ENCODE results near the gene PTMA. TPM values are rescaled to one million over a fixed set of nuclear protein-coding genes. Genes with fewer than 3 reads are reported as not detected.
"Not testable (repeated sequence)": the region's sequence is repeated elsewhere in the genome, so short reads cannot be mapped to it uniquely, and the experiment has no call there.

Gene PTMA, protein sequence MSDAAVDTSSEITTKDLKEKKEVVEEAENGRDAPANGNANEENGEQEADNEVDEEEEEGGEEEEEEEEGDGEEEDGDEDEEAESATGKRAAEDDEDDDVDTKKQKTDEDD
- 1,000 to 10,000 TPM in 1 of 4 donors, 100 to 1,000 TPM in 3; 478 to 1,487 (median 685) TPM for total RNA-seq

GRCh38 chr2:231707927-231708772, at the start of gene PTMA:
Gene PTMA, plus strand, starts transcription at chr2:231708525. Its CDS starts 182 bp downstream, at chr2:231708707.
- Histone ChIP-seq H3K27ac (peak within 1 kb of the TSS; percentile 97 to 100 (median 100)), H3K36me3 (peaks cover 0 to 8% (median 0%) of the 10 kb centered on the region in 4 donors), H3K4me1 (peaks cover 16 to 38% (median 28%) of the 10 kb centered on the region in 4 donors), H3K27me3 (no peaks in the 10 kb centered on the region), H3K4me3 (peak within 1 kb of the TSS; percentile 77 to 98 (median 92)), H3K9me3 (no peaks in the 10 kb centered on the region)
- peak; percentile 100 for DNase-seq
- intact Hi-C loops (cut with DNase I; ENCODE audit: low total_unique reads), result no loop called here
- TF ChIP-seq POLR2AphosphoS5 (IDR thresholded peaks at IDR 0.05), result peak; percentile 96 to 99 (median 99)
- TF ChIP-seq POLR2A (IDR thresholded peaks at IDR 0.05), result peak; percentile 99
- peak; percentile 78 for TF ChIP-seq EP300 (IDR thresholded peaks at IDR 0.05; ENCODE audit: low read depth)
- TF ChIP-seq, protein P1, sequence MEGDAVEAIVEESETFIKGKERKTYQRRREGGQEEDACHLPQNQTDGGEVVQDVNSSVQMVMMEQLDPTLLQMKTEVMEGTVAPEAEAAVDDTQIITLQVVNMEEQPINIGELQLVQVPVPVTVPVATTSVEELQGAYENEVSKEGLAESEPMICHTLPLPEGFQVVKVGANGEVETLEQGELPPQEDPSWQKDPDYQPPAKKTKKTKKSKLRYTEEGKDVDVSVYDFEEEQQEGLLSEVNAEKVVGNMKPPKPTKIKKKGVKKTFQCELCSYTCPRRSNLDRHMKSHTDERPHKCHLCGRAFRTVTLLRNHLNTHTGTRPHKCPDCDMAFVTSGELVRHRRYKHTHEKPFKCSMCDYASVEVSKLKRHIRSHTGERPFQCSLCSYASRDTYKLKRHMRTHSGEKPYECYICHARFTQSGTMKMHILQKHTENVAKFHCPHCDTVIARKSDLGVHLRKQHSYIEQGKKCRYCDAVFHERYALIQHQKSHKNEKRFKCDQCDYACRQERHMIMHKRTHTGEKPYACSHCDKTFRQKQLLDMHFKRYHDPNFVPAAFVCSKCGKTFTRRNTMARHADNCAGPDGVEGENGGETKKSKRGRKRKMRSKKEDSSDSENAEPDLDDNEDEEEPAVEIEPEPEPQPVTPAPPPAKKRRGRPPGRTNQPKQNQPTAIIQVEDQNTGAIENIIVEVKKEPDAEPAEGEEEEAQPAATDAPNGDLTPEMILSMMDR (IDR thresholded peaks at IDR 0.05), result peak in 1 of 5 experiments; percentile 43
- WGBS, 2 donors (ENCODE audit: low coverage in 1 of 2), result 1% methylated on average over 68 of the region's 97 CpGs; no CpG with 5 or more reads in 1 of the 2 donors
- in situ Hi-C loops (cut with MboI; ENCODE audit: low pct_ligation_motif_present in 1 of 4, low pct_unique_long_range_greater_than_20kb in 1 of 4, low sequenced_read_pairs in 3 of 4), result loop anchor here in 1 of 4 donors (25.0 kb wide), 1 partner anchor 196 kb away; no protein-coding TSS in a partner anchor

DNA sequence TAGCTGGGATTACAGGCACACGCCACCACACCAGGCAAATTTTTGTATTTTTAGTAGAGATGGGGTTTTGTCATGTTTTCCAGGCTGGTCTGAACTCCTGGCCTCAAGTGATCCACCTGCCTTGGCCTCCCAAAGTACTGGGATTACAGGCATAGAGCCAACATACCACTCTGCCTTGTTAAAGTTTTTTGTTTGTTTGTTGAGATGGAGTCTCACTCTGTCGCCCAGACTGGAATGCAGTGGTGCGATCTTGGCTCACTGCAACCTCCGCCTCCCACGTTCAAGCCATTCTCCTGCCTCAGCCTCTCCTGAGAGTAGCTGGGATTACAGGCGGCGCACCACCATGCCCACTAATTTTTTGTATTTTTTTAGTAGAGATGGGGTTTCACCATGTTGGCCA, 48.3 kb upstream of the PTMA start:
- in situ Hi-C loops (cut with MboI; ENCODE audit: low pct_ligation_motif_present in 1 of 4, low pct_unique_long_range_greater_than_20kb in 1 of 4, low sequenced_read_pairs in 3 of 4), result loop anchor here in 1 of 4 donors (10.0 kb wide), 1 partner anchor 45 kb away; no protein-coding TSS in a partner anchor
- H3K27me3 ChIP-seq; H3K9me3 ChIP-seq; H3K4me3 ChIP-seq; H3K36me3 ChIP-seq; intact Hi-C loops (cut with DNase I; ENCODE audit: low total_unique reads); H3K27ac ChIP-seq; DNase-seq: not testable (repeated sequence)
- 85 to 91% methylated on average over 5 to 7 of the region's 7 CpGs for WGBS, 2 donors (ENCODE audit: low coverage in 1 of 2)
- H3K4me1 ChIP-seq, result peaks cover 0 to 55% (median 13%) of the 10 kb centered on the region in 4 donors

DNA sequence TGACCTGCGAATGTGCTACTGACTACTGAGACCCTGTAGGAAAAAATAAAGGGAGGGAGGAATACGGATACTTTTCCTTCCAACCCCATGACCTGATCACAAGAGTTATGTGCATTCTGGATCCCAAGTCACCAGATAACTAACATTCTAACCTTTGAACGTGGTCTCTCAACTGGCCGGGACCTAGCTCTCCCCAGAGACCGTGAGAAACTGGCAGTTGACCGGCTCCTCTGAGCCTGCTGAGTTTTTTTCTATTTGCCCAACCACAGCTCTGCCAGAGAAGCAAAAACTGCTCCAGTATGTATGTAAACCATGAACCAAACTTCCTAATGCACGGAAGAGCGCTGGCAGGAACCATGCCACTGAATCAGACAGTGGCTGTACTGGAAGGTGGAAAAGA, 47.5 kb upstream of the PTMA start:
- intact Hi-C loops (cut with DNase I; ENCODE audit: low total_unique reads) (no loop called here), in situ Hi-C loops (cut with MboI; ENCODE audit: low pct_ligation_motif_present in 1 of 4, low pct_unique_long_range_greater_than_20kb in 1 of 4, low sequenced_read_pairs in 3 of 4) (loop anchor here in 1 of 4 donors (10.0 kb wide), 1 partner anchor 46 kb away; no protein-coding TSS in a partner anchor)
- 91 to 94% methylated on average over 5 to 8 of the region's 8 CpGs for WGBS, 2 donors (ENCODE audit: low coverage in 1 of 2)
- Histone ChIP-seq H3K4me1 (peaks cover 6 to 58% (median 21%) of the 10 kb centered on the region in 4 donors), H3K36me3 (no peaks in the 10 kb centered on the region), H3K4me3 (no peak overlapping the region), H3K27me3 (no peaks in the 10 kb centered on the region), H3K9me3 (no peaks in the 10 kb centered on the region), H3K27ac (peak overlapping the region in 1 of 4 donors; percentile 98)
- TF ChIP-seq POLR2AphosphoS5 (IDR thresholded peaks at IDR 0.05) (no peak), EP300 (IDR thresholded peaks at IDR 0.05; ENCODE audit: low read depth) (no peak), POLR2A (IDR thresholded peaks at IDR 0.05) (no peak)
- TF ChIP-seq, protein P1 (IDR thresholded peaks at IDR 0.05), result no peak
- no peak for DNase-seq

- intact Hi-C loops (cut with DNase I; ENCODE audit: low total_unique reads) (no loop called here), in situ Hi-C loops (cut with MboI; ENCODE audit: low pct_ligation_motif_present in 1 of 4, low pct_unique_long_range_greater_than_20kb in 1 of 4, low sequenced_read_pairs in 3 of 4) (loop anchor here in 1 of 4 donors (10.0 kb wide), 1 partner anchor 47 kb away; no protein-coding TSS in a partner anchor)
- 63 to 70% methylated on average over 11 to 28 of the region's 28 CpGs for WGBS, 2 donors (ENCODE audit: low coverage in 1 of 2)
Measured at GRCh38 chr2:231661422-231662027, 46.8 kb upstream of the PTMA start.

More at GRCh38 chr2:231661422-231662027, 46.8 kb upstream of the PTMA start:
- peaks cover 6 to 54% (median 25%) of the 10 kb centered on the region in 4 donors for H3K4me1 ChIP-seq
- H3K4me3 ChIP-seq, result peak overlapping the region; percentile 24 to 53 (median 30)
- no peaks in the 10 kb centered on the region for H3K36me3 ChIP-seq
- no peaks in the 10 kb centered on the region for H3K9me3 ChIP-seq
- H3K27ac ChIP-seq, result peak overlapping the region; percentile 96 to 100 (median 98)
- H3K27me3 ChIP-seq, result no peaks in the 10 kb centered on the region
- DNase-seq, result no peak
- TF ChIP-seq POLR2A (IDR thresholded peaks at IDR 0.05), result no peak
- TF ChIP-seq POLR2AphosphoS5 (IDR thresholded peaks at IDR 0.05), result no peak
- TF ChIP-seq, protein P1 (IDR thresholded peaks at IDR 0.05), result no peak
- TF ChIP-seq EP300 (IDR thresholded peaks at IDR 0.05; ENCODE audit: low read depth), result no peak

Data from transverse colon (tissue), 4 donors.